ENCODE results near the gene SCGB1D1.

- TF ChIP-seq ZNF174 (tag by site-specific recombination; IDR thresholded peaks at IDR 0.05), result no peak
- TF ChIP-seq ZBTB1 (tag by site-specific recombination; IDR thresholded peaks at IDR 0.05), result no peak
- TF ChIP-seq REST (tag by site-specific recombination; IDR thresholded peaks at IDR 0.05), result no peak
- no peak for TF ChIP-seq CTCF (tag by site-specific recombination; IDR thresholded peaks at IDR 0.05)
- TF ChIP-seq KLF16 (tag by site-specific recombination; IDR thresholded peaks at IDR 0.05), result no peak
- no peak for TF ChIP-seq ZFHX2 (tag by site-specific recombination; conservative IDR thresholded peaks at IDR 0.05)
- no peak for TF ChIP-seq MEIS1 (CRISPR knock-in tag; IDR thresholded peaks at IDR 0.05; ENCODE audit: borderline replicate concordance)
- TF ChIP-seq ZSCAN5A (tag by site-specific recombination; IDR thresholded peaks at IDR 0.05), result no peak
- no peak for TF ChIP-seq PRDM10 (tag by site-specific recombination; IDR thresholded peaks at IDR 0.05)
- TF ChIP-seq SALL2 (tag by site-specific recombination; IDR thresholded peaks at IDR 0.05; ENCODE audit: borderline replicate concordance), result no peak
- no peak for TF ChIP-seq ZNF121 (tag by site-specific recombination; IDR thresholded peaks at IDR 0.05)
- no peak for TF ChIP-seq ZIC2 (tag by site-specific recombination; IDR thresholded peaks at IDR 0.05)
- TF ChIP-seq ZNF548 (tag by site-specific recombination; IDR thresholded peaks at IDR 0.05), result no peak
- TF ChIP-seq ZSCAN4 (tag by site-specific recombination; IDR thresholded peaks at IDR 0.05), result no peak
Measured at GRCh38 chr11:62166371-62166770, 23.6 kb upstream of the SCGB1D1 start.

All from HEK293 (cell line).